Tibial nerve (tissue), 4 donors: ENCODE data around the gene BHLHA9. TPM values are rescaled to one million over a fixed set of nuclear protein-coding genes. Genes with fewer than 3 reads are reported as not detected.

ENCODE experiments used
- DNase-seq, 2 donors: peaks; one replicate each; pipeline ENCODE4 v3.0.0-alpha.2; 2019; ENCODE audit warnings: low spot score in 2 of 2
- H3K27ac ChIP-seq, 4 donors: fragments of 200-600 bp; sonication (generic) in 3 of 4; one replicate each; pipeline ENCODE4 v1.5.1; 2017 to 2019; ENCODE audit warnings: mild to moderate bottlenecking in 1 of 4
- H3K27me3 ChIP-seq, 2 donors: fragments of 200-600 bp; sonication (generic) in 1 of 2; one replicate each; pipeline versions ENCODE4 v1.5.1 to v1.6.0; 2017 to 2019
- H3K36me3 ChIP-seq, 3 donors: fragments of 200-600 bp; sonication (generic); one replicate each; pipeline ENCODE4 v1.5.1; 2018 to 2019
- H3K4me1 ChIP-seq, 4 donors: fragments of 200-600 bp; sonication (generic) in 3 of 4; one replicate each; pipeline ENCODE4 v1.5.1; 2017 to 2019
- H3K4me3 ChIP-seq, 4 donors: fragments of 200-600 bp; sonication (generic) in 3 of 4; one replicate each; pipeline ENCODE4 v1.5.1; 2017 to 2019; ENCODE audit warnings: mild to moderate bottlenecking in 1 of 4, moderate library complexity in 1 of 4
- H3K9me3 ChIP-seq, 4 donors: fragments of 200-600 bp; sonication (generic) in 3 of 4; one replicate each; pipeline ENCODE4 v1.5.1; 2017 to 2019
- CTCF ChIP-seq, 5 experiments: fragments of 200-600 bp in 3 of 5; fragments of 450-650 bp in 2 of 5; sonication (generic) in 3 of 5; IDR thresholded peaks; one replicate each; pipeline ENCODE4 v1.5.1; 2016 to 2019; ENCODE audit warnings: antibody characterized with exemption in 5 of 5, mild to moderate bottlenecking in 3 of 5, moderate library complexity in 2 of 5
- EP300 ChIP-seq, 2 donors: sonication (generic); formaldehyde crosslinking; IDR thresholded peaks; one replicate each; pipeline ENCODE4 v1.6.1; 2017; ENCODE audit warnings: antibody characterized with exemption in 2 of 2, mild to moderate bottlenecking in 1 of 2
- POLR2A ChIP-seq, 2 donors: fragments of 450-650 bp; IDR thresholded peaks; one replicate each; pipeline ENCODE4 v1.6.1; 2017; ENCODE audit warnings: antibody characterized with exemption in 2 of 2, mild to moderate bottlenecking in 2 of 2, moderate library complexity in 2 of 2
- WGBS, 2 donors: methylation state at CpG; one replicate each; pipeline ENCODE4 v1.1.5; 2018; 5-methylcytosine and 5-hydroxymethylcytosine counted together
- total RNA-seq, 4 donors: library from RNA; depleted of rRNA; stranded (reverse); fragments of >200 nt; gene quantifications; one replicate each; pipeline ENCODE4 v1.1.0, GENCODE V29; 2016

BHLHA9 gene
- not detected for total RNA-seq

GRCh38 chr17:1270210-1271029, at the start of gene BHLHA9:
Gene BHLHA9 (plus strand): TSS chr17:1270444. CDS start chr17:1270564, 120 bp downstream.
- WGBS, 2 donors: 17 to 28% methylated on average over 23 to 48 of the region's 93 CpGs
- Histone ChIP-seq H3K27me3 (peaks cover 0 to 33% of the 10 kb centered on the region in 2 donors), H3K4me1 (peaks cover 0 to 28% (median 0%) of the 10 kb centered on the region in 4 donors), H3K9me3 (no peaks in the 10 kb centered on the region), H3K27ac (no peak within 1 kb of the TSS), H3K4me3 (peak within 1 kb of the TSS in 1 of 4 donors; percentile 11), H3K36me3 (no peaks in the 10 kb centered on the region)
- TF ChIP-seq EP300 (IDR thresholded peaks at IDR 0.05) (no peak), POLR2A (IDR thresholded peaks at IDR 0.05) (no peak), CTCF (IDR thresholded peaks at IDR 0.05) (no peak)
- DNase-seq: no peak

GRCh38 chr17:1221209-1221608, 49.0 kb upstream of the BHLHA9 start:
- 74 to 80% methylated on average over 7 of the region's 7 CpGs for WGBS, 2 donors
- peaks cover 0 to 7% (median 0%) of the 10 kb centered on the region in 4 donors for H3K9me3 ChIP-seq
- no peak overlapping the region for H3K27ac ChIP-seq
- H3K27me3 ChIP-seq: peaks cover 0 to 19% of the 10 kb centered on the region in 2 donors
- H3K4me3 ChIP-seq: no peak overlapping the region
- TF ChIP-seq EP300 (IDR thresholded peaks at IDR 0.05) (no peak), POLR2A (IDR thresholded peaks at IDR 0.05) (no peak), CTCF (IDR thresholded peaks at IDR 0.05) (no peak)
- no peaks in the 10 kb centered on the region for H3K36me3 ChIP-seq
- DNase-seq: no peak
- H3K4me1 ChIP-seq: no peaks in the 10 kb centered on the region

GRCh38 chr17:1222321-1222720, 47.9 kb upstream of the BHLHA9 start:
- TF ChIP-seq CTCF (IDR thresholded peaks at IDR 0.05): no peak
- no peak for TF ChIP-seq POLR2A (IDR thresholded peaks at IDR 0.05)
- TF ChIP-seq EP300 (IDR thresholded peaks at IDR 0.05): no peak
- Histone ChIP-seq H3K4me3 (no peak overlapping the region), H3K27me3 (peaks cover 0 to 20% of the 10 kb centered on the region in 2 donors), H3K9me3 (peaks cover 0 to 7% (median 0%) of the 10 kb centered on the region in 4 donors), H3K36me3 (no peaks in the 10 kb centered on the region), H3K4me1 (peaks cover 0 to 5% (median 0%) of the 10 kb centered on the region in 4 donors), H3K27ac (no peak overlapping the region)
- no peak for DNase-seq
- 92 to 93% methylated on average over 8 of the region's 8 CpGs for WGBS, 2 donors

GRCh38 chr17:1223662-1224061, 46.6 kb upstream of the BHLHA9 start:
- 50 to 69% methylated on average over 14 of the region's 14 CpGs for WGBS, 2 donors
- TF ChIP-seq POLR2A (IDR thresholded peaks at IDR 0.05) (no peak), EP300 (IDR thresholded peaks at IDR 0.05) (no peak), CTCF (IDR thresholded peaks at IDR 0.05) (no peak)
- DNase-seq: no peak

GRCh38 chr17:1224330-1224729, 45.9 kb upstream of the BHLHA9 start:
- Histone ChIP-seq H3K27me3 (peaks cover 0 to 29% of the 10 kb centered on the region in 2 donors), H3K4me1 (peaks cover 0 to 23% (median 11%) of the 10 kb centered on the region in 4 donors), H3K36me3 (no peaks in the 10 kb centered on the region), H3K9me3 (peaks cover 0 to 7% (median 0%) of the 10 kb centered on the region in 4 donors), H3K27ac (no peak overlapping the region), H3K4me3 (no peak overlapping the region)
- 59 to 68% methylated on average over 7 of the region's 7 CpGs for WGBS, 2 donors
- DNase-seq: no peak
- TF ChIP-seq POLR2A (IDR thresholded peaks at IDR 0.05): no peak
- TF ChIP-seq CTCF (IDR thresholded peaks at IDR 0.05): no peak
- TF ChIP-seq EP300 (IDR thresholded peaks at IDR 0.05): no peak

More at GRCh38 chr17:1223662-1224061, 46.6 kb upstream of the BHLHA9 start:
- Histone ChIP-seq H3K4me1 (peaks cover 0 to 18% (median 11%) of the 10 kb centered on the region in 4 donors), H3K27me3 (peaks cover 0 to 29% of the 10 kb centered on the region in 2 donors), H3K36me3 (no peaks in the 10 kb centered on the region), H3K9me3 (peaks cover 0 to 7% (median 0%) of the 10 kb centered on the region in 4 donors), H3K4me3 (no peak overlapping the region), H3K27ac (no peak overlapping the region)
